Measurements from ENCODE around the gene COBL. TPM values are rescaled to one million over a fixed set of nuclear protein-coding genes. Genes with fewer than 3 reads are reported as not detected.
A peak's percentile ranks its signal among the peaks of the same experiment; 100 is the strongest.

Gene COBL
- total RNA-seq, 2 donors from 2014 or later: not detected

DNA sequence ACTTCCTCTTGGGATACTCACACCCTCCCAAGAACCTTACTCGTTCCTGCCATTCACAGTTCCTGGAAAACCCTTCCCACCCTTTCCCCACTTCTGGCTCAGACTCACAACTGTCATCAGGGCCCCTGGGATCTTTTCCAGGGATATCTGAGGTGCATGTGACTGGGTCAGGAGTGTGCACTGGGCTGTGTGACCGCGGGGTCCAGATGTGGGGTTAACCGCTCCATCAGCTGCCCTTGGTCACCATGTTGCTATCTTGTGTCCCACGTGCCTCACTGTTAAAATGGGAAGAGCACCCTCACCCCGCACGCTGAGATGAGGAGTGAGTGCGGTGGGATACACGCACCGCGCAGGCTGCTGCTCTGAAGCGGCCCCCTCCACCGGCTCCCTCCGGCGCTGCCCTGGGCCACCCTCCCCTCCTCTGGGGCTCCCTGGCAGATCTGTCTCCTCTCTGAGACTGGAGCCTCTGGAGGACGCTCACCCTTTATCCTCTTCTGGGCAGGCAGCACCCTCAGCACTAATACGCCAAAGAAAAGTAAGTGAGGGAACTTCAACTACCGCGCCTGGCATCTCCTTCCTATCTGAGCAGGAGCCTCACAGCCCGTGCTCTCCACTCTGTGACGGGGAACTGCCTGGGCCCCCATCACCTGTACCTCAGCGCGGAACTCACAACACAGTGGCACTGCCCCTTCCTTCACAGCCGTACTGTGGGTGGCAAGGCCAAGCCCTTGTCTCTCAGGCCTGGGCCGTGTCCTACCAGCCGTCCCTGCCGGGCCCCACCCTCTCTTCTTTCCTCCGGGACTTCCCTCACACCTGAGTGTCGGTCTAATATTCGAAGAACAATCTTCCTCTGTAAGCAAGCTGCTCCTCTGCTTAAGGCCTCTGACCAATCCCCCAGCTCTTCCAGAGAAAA is 15.6 kb downstream of the COBL start:
- Mint-ChIP-seq H3K27me3 (no peaks in the 10 kb centered on the region), H3K4me3 (no peak overlapping the region), H3K4me1 (no peaks in the 10 kb centered on the region), H3K9me3 (no peaks in the 10 kb centered on the region), H3K27ac (no peak overlapping the region), H3K36me3 (ENCODE audit: low read depth) (no peaks in the 10 kb centered on the region)
- no peak for ATAC-seq (replicated peaks)

DNA sequence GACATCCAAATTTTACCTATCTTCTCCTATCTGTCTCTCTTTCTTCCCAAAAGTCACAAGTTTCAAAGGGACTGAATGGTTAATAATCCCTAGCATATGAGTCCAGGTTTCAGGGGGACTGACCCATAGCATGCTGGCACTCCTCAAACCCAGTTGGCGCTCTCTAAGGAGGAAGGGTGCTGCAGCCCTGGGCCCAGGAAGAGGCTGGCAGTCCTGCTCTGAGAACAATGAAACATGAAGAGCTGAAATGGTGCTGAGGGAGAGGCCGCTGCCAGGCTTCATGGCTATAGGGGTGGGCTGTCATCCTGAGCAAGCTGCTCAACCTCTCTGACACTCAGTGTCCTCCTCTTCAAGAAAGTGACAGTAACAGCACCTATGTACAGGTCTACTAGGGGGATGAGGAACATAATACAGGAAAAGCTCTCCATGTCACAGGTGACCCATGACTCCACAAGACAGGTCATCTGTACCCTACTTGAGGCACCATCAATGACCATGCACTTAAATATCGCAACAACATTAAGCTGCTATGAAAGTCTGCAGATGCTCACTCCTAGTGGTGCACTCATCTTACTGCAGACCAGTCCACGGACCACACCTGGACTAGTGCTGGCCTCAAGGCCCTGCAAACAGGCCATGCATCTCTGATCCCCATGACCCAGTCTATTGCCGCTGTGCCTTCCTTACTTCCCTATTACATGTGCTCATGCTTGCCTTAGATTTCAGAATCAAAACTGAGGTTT is 17.0 kb downstream of the COBL start:
- Mint-ChIP-seq H3K4me1 (no peaks in the 10 kb centered on the region), H3K4me3 (no peak overlapping the region), H3K27ac (no peak overlapping the region), H3K36me3 (ENCODE audit: low read depth) (no peaks in the 10 kb centered on the region), H3K27me3 (no peaks in the 10 kb centered on the region), H3K9me3 (no peaks in the 10 kb centered on the region)
- no peak for ATAC-seq (replicated peaks)

DNA sequence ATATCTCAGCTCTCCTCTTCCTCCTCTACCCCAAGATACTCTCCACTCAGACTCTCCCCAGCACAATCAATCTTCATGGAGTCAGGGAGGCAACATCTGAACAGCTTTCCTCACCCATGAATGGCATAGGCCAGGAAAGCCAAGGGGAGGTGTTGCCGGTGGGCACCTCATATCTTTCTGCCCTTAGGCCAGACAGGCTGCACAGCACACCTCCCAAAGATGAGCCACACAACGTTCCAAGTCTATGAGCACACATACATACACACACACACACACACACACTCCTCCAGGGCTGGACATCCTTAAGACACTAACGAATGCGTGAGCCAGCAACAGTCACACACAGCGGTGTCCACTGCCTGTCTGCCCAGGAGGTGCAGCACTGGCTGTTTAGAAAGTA is 17.7 kb downstream of the COBL start:
- Mint-ChIP-seq H3K36me3 (ENCODE audit: low read depth) (no peaks in the 10 kb centered on the region), H3K9me3 (no peaks in the 10 kb centered on the region), H3K27ac (no peak overlapping the region), H3K27me3 (no peaks in the 10 kb centered on the region), H3K4me1 (no peaks in the 10 kb centered on the region), H3K4me3 (no peak overlapping the region)
- no peak for ATAC-seq (replicated peaks)

DNA sequence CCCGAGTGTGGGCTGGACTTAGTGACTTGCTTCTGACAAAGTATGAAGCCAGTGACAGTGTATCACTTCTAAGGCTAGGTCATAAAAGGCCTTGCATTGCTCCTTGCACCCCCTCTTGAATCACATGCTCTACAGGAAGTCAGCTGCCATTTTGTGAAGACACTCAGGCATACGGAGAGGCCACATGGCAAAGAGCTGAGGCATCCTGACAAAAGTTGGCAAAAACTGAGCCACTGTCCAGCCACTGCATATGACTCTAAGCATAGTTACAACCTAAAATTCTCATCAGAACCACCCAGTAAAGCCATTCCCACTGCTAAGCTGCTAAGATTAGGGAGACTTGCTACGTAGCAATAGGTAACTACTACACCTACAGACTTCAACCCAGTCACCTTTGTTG is 18.6 kb downstream of the COBL start:
- no peaks in the 10 kb centered on the region for H3K4me1 Mint-ChIP-seq
- no peaks in the 10 kb centered on the region for H3K36me3 Mint-ChIP-seq (ENCODE audit: low read depth)
- H3K27ac Mint-ChIP-seq: no peak overlapping the region
- ATAC-seq (replicated peaks): no peak
- no peaks in the 10 kb centered on the region for H3K27me3 Mint-ChIP-seq
- no peak overlapping the region for H3K4me3 Mint-ChIP-seq
- H3K9me3 Mint-ChIP-seq: no peaks in the 10 kb centered on the region

DNA sequence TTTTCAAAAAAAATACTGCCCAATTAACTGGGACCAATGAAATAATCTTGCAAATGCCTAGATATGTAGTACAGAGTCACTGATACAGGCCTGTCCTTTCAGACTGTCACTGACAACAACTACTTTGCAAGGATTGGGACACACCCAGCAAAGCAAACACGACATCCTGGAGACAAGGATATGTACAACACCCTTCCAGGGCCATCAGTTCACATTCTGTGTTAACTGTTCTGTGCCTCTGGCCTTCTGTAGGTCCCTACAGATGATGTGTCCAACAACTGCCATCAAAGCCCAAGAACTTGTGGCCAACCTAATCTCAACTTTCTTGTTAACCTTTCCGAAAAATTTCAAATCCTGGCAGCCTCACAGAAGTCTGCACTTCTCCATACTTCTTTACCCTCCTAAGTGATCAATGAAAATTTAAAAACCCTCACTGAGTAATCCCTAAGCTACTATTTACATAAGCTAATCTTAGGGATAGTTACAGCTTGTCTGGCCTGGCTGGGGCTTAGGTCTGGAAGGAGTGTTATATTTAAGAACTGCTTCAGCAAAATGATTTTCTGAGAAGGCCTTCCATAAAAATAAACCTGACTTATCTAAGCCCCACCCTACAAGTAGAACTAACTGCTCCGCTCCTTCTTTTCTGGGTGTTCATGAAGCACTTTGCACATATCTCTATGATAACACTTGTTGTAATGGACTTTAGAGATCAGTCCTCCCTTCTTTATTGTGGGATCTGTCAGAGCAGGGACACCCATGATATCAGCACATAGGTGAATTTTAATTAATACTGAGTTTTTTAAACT is 21.0 kb downstream of the COBL start:
- Mint-ChIP-seq H3K9me3 (no peaks in the 10 kb centered on the region), H3K4me1 (no peaks in the 10 kb centered on the region), H3K4me3 (no peak overlapping the region), H3K27ac (no peak overlapping the region), H3K27me3 (no peaks in the 10 kb centered on the region), H3K36me3 (ENCODE audit: low read depth) (no peaks in the 10 kb centered on the region)
- ATAC-seq (replicated peaks): no peak

DNA sequence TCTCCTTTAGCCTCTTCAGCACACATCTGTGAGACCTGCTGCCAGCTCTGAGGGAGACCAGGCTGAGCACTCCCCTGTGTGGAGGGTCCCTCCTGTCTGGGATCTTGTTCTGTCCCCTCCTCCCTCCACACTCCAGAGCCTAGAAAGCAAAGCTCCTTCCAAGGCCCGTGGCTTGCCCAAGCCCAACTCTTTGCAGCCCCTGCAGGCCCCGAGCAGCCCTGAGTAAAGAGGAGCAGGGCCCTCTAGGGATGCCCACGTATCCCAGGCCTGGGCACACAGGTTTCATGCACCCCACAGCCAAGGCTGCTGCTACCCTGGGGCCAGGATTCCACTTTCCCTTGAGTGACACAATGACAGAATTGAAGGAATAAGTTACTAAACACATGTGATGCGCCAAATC is 24.0 kb downstream of the COBL start:
- Mint-ChIP-seq H3K4me1 (no peaks in the 10 kb centered on the region), H3K4me3 (no peak overlapping the region), H3K9me3 (no peaks in the 10 kb centered on the region), H3K27ac (no peak overlapping the region), H3K27me3 (peaks cover 13% of the 10 kb centered on the region), H3K36me3 (ENCODE audit: low read depth) (no peaks in the 10 kb centered on the region)
- ATAC-seq (replicated peaks): no peak

DNA sequence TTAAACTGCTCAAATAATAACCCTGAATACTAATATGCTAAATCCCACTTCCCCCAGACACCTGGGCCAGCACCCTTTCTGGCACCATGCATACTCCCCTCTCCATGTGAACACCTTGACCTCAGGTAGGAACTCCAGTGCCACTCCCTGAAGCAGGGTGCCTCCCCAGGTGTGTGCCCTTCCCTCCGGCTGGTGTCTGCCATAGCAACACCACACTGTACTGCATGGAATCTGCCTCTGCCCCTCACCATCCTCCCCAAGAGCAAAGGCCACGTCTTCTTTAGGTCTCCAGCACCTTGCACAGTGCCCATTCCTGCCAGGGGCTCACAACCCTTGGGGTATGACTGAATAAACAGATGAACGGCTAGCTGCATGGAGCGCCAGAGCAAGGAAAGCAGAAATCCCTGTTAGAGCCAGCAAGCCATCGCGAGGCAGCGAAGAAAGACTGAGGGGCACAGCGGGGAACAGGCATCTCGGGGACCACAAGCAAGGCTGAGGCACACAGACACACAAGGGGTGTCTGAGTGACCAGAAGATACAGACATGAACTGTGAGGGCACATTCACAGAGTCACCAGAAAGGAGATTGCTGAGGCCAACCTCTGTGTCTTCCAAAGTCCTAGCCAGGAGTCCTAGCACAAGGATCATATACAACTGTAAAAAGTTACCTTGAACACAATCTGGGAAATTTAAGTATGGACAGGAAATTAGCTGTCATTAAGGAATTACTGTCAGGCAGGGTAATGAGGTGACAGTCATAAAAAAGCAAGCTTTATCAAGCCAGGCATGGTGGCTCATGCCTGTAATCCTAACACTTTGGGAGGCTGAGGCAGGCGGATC is 25.7 kb downstream of the COBL start:
- no peak for ATAC-seq (replicated peaks)
- peaks cover 13% of the 10 kb centered on the region for H3K27me3 Mint-ChIP-seq
- H3K4me3 Mint-ChIP-seq: no peak overlapping the region
- H3K27ac Mint-ChIP-seq: peak overlapping the region; percentile 45
- H3K9me3 Mint-ChIP-seq: no peaks in the 10 kb centered on the region
- no peaks in the 10 kb centered on the region for H3K36me3 Mint-ChIP-seq (ENCODE audit: low read depth)
- no peaks in the 10 kb centered on the region for H3K4me1 Mint-ChIP-seq

DNA sequence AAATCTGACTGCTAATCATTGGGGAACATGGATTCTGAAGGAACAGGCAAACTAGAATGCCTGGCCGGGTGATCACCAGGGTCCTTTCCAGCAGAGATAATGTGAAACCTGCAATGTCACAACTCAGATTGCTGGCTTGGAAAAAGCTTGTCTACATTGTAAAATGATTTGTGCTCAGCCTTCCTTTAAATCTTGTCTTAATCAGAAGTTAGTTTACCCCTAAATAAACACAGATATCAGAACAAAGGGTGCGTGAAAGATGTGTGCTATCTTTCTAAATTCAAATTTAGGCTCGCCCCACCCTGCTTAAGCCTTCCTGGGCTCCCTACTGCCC is 26.3 kb downstream of the COBL start:
- no peak for ATAC-seq (replicated peaks)
- Mint-ChIP-seq H3K27me3 (peaks cover 13% of the 10 kb centered on the region), H3K4me1 (no peaks in the 10 kb centered on the region), H3K9me3 (no peaks in the 10 kb centered on the region), H3K27ac (peak overlapping the region; percentile 45), H3K36me3 (ENCODE audit: low read depth) (no peaks in the 10 kb centered on the region), H3K4me3 (no peak overlapping the region)

DNA sequence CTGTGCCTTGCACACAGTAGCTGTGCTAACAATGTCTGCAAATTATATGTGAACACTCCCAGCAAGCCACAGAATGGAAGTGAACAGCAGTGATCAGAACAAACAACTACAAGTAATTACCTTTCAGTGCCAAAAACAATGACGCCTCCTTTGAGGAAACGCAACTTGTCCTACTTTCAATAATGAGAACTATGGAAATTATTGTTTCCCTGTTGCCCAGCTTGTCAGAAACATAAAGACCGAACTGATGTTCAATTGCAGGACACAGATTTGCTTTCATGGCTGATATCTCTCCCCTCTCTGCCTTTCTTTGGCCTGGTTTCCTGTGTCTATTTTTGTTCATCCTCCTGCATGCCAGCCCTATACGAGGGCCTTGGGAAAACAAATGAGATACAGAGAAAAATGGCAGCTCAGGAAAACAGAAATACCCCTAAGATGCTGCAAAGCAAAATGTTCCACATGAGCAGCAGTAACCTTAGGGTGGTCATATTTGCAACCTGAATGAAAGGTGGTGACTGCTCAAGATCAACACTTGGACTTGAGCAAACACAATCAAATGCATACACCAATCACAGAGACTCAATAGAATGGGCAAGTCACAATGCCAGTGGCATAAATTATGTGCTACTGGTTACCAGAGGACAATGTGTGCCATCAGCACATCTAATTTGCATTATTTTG is 26.8 kb downstream of the COBL start:
- no peaks in the 10 kb centered on the region for H3K9me3 Mint-ChIP-seq
- H3K36me3 Mint-ChIP-seq (ENCODE audit: low read depth): no peaks in the 10 kb centered on the region
- no peak overlapping the region for H3K27ac Mint-ChIP-seq
- no peak for ATAC-seq (replicated peaks)
- no peaks in the 10 kb centered on the region for H3K4me1 Mint-ChIP-seq
- H3K4me3 Mint-ChIP-seq: no peak overlapping the region
- peaks cover 13% of the 10 kb centered on the region for H3K27me3 Mint-ChIP-seq

DNA sequence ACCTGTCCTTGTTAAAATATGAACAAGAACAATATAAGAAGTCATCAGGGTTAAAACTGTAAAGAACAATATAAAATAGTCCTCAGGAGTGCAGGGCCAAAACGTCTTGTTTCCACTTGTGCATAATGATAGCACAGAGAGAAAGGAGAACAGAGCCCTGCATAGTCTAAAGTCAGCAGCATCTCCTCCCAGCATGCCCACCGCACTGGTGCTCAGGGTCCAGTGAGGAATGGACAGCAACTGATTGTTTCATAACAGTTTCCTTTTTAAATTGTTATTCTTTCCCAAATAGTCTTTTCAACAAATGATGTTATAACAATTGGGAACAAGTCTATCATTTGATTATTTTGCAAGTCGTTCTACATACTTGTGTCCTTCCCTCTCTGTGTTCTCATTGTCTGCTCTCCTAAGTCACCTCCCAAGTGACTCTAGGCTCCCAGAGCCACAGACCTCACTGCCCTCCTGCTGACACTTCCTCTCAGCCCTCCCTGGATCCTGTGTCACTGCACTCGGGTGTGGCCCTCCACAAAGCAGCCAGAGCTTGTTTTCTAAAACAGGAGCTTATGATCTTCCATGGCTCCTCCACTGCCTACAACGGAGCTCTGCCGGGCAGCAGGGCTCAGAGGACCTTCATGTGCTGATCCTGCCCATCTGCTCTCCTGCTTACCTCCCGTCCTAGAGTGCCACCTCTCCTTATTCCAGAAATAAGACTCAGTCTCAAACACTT is 27.6 kb downstream of the COBL start:
- no peaks in the 10 kb centered on the region for H3K36me3 Mint-ChIP-seq (ENCODE audit: low read depth)
- no peak overlapping the region for H3K27ac Mint-ChIP-seq
- no peak overlapping the region for H3K4me3 Mint-ChIP-seq
- peaks cover 13% of the 10 kb centered on the region for H3K27me3 Mint-ChIP-seq
- no peaks in the 10 kb centered on the region for H3K4me1 Mint-ChIP-seq
- no peaks in the 10 kb centered on the region for H3K9me3 Mint-ChIP-seq
- ATAC-seq (replicated peaks): no peak

DNA sequence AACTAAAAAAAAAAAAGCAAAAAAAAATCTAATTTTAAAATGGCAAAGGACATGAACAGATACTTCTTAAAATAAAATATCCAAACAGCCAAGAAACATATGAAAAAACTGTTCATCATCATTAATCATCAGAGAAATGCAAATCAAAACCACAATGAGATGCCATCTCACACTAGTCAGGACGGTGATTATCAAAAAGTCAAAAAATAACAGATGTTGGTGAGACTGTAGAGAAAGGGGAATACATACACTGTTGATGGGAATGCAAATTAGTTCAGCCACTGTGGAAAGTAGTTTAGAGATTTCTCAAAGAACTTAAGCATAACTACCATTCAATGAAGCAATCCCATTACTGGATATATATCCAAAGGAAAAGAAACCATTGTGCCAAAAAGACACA is 30.2 kb downstream of the COBL start:
- ATAC-seq (replicated peaks): no peak
- H3K4me1 Mint-ChIP-seq: no peaks in the 10 kb centered on the region
- no peak overlapping the region for H3K27ac Mint-ChIP-seq
- peaks cover 23% of the 10 kb centered on the region for H3K27me3 Mint-ChIP-seq
- H3K4me3 Mint-ChIP-seq: no peak overlapping the region
- peaks cover 4% of the 10 kb centered on the region for H3K9me3 Mint-ChIP-seq
- no peaks in the 10 kb centered on the region for H3K36me3 Mint-ChIP-seq (ENCODE audit: low read depth)

DNA sequence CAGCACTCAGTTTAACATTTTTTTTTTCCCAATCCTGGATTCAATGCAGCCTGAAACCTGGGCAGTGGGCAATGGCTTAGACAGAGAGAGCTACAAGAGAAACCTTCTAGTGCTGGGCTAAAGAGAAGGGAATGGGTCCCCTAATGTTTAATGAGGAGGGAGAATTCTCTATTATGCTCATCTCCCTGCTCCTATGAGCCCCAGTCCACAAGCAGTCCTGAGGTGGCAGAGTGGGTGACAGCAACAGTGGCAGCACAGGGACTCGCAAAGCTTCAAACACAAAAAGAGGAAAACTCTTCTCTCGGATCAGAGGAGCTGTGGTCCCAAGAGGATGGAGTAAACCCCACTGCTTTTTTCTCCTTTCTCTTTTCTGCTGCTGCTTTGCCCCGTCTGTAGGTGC is 36.5 kb downstream of the COBL start:
- Mint-ChIP-seq H3K4me3 (no peak overlapping the region), H3K27me3 (peaks cover 21% of the 10 kb centered on the region), H3K4me1 (no peaks in the 10 kb centered on the region), H3K36me3 (ENCODE audit: low read depth) (no peaks in the 10 kb centered on the region), H3K9me3 (peaks cover 4% of the 10 kb centered on the region), H3K27ac (no peak overlapping the region)
- no peak for ATAC-seq (replicated peaks)

DNA sequence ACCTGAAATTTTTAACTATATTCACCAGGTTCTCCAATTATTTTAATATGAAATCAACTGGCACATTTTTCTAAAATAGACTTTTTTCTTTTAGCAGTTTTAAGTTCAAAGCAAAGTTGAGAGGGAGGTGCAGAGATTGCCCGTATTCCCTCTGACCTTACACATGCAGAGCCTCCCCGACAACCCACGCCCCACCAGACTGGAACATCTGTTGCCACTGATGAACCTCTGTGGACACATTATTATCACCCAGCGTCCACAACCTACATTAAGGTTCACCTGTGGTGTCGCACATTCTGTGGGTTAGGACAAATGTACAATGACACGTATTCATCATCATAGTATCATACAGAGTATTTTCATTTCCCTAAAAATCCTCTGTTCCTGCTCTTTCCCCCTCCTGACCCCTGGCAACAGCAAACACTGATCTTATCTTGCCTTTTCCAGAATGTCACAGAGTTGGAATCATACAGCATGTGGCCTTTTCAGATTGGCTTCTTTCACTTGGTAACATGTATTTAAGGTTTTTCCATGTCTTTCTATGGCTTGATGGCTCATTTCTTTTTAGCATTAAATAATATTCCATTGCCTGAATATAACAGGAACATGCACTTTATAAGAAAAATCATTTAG is 37.1 kb downstream of the COBL start:
- no peaks in the 10 kb centered on the region for H3K4me1 Mint-ChIP-seq
- H3K9me3 Mint-ChIP-seq: peaks cover 4% of the 10 kb centered on the region
- no peak overlapping the region for H3K4me3 Mint-ChIP-seq
- no peak for ATAC-seq (replicated peaks)
- no peaks in the 10 kb centered on the region for H3K36me3 Mint-ChIP-seq (ENCODE audit: low read depth)
- no peak overlapping the region for H3K27ac Mint-ChIP-seq
- peaks cover 21% of the 10 kb centered on the region for H3K27me3 Mint-ChIP-seq
